H1 (cell line): ENCODE results near the gene CEMIP2.

Source experiments
- ASH2L ChIP-seq: fragments of 200-600, 300-600 bp; sonication (generic); IDR thresholded peaks from one replicate; pipeline ENCODE4 v1.7.1; 2017; ENCODE audit warnings: low read length
- EGR1 ChIP-seq: IDR thresholded peaks from 2 replicates; pipeline ENCODE4 v1.6.1; 2011; ENCODE audit warnings: low read depth, low read length, borderline replicate concordance
- HDAC6 ChIP-seq: IDR thresholded peaks from one replicate; pipeline ENCODE4 v1.7.1; 2012; ENCODE audit warnings: low read depth, mild to moderate bottlenecking, inconsistent platforms, low read length, moderate library complexity
- PHF8 ChIP-seq: fragments of 200-600 bp; sonication (generic); conservative IDR thresholded peaks from 2 replicates; pipeline ENCODE4 v1.7.1; 2012; ENCODE audit warnings: low read depth, mild to moderate bottlenecking, inconsistent platforms, low read length, moderate library complexity
- POLR2A ChIP-seq, 2 experiments: IDR thresholded peaks; 1 replicate in 1 of 2; 2 replicates in 1 of 2; pipeline ENCODE4 v1.6.1; 2011; ENCODE audit warnings: low read depth in 2 of 2, low read length in 2 of 2, mild to moderate bottlenecking in 2 of 2; ENCODE audit errors: control extremely low read depth in 1 of 2
- POLR2AphosphoS5 ChIP-seq: IDR thresholded peaks from 2 replicates; pipeline ENCODE4 v1.6.1; 2011; ENCODE audit warnings: low read depth, low read length
- TAF1 ChIP-seq: IDR thresholded peaks from 2 replicates; pipeline ENCODE4 v1.6.1; 2011; ENCODE audit warnings: mild to moderate bottlenecking, low read depth, low read length
- TCF12 ChIP-seq: IDR thresholded peaks from 2 replicates; pipeline ENCODE4 v1.6.1; 2011; ENCODE audit warnings: low read depth, mild to moderate bottlenecking, low read length

GRCh38 chr9:71675105-71675856 is 93.0 kb downstream of the CEMIP2 start:
- TF ChIP-seq POLR2A (IDR thresholded peaks at IDR 0.05; ENCODE audit: control extremely low read depth in 1 of 2, low read depth in 2 of 2, low read length in 2 of 2), result no peak
- no peak for TF ChIP-seq ASH2L
- no peak for TF ChIP-seq EGR1
- TF ChIP-seq HDAC6, result no peak
- no peak for TF ChIP-seq TAF1
- TF ChIP-seq PHF8, result no peak
- no peak for TF ChIP-seq POLR2AphosphoS5
- TF ChIP-seq TCF12, result no peak
